Colonic mucosa (tissue), 4 donors: ENCODE results near the gene ZBTB33. TPM values are rescaled to one million over a fixed set of nuclear protein-coding genes. Genes with fewer than 3 reads are reported as not detected.

Experiments
- DNase-seq: peaks from one replicate; pipeline ENCODE4 v3.0.0-alpha.2; 2020
- H3K27ac ChIP-seq: fragments of 200-600 bp; one replicate; pipeline ENCODE4 v1.8.0; 2021
- H3K27me3 ChIP-seq: fragments of 200-600 bp; one replicate; pipeline ENCODE4 v1.8.0; 2021
- H3K36me3 ChIP-seq: fragments of 200-600 bp; one replicate; pipeline ENCODE4 v1.8.0; 2021
- H3K4me1 ChIP-seq: fragments of 200-600 bp; one replicate; pipeline ENCODE4 v1.8.0; 2021; ENCODE audit warnings: mild to moderate bottlenecking
- H3K4me3 ChIP-seq: fragments of 200-600 bp; one replicate; pipeline ENCODE4 v1.8.0; 2021
- H3K9ac ChIP-seq, 2 donors: one replicate each; pipeline ENCODE4 v1.7.0; 2013; ENCODE audit warnings: control low read depth in 2 of 2, low read depth in 2 of 2, low read length in 2 of 2
- H3K9me3 ChIP-seq: fragments of 200-600 bp; one replicate; pipeline ENCODE4 v1.8.0; 2021
- CTCF ChIP-seq: fragments of 200-600 bp; IDR thresholded peaks from one replicate; pipeline ENCODE4 v1.8.0; 2022; ENCODE audit warnings: antibody characterized with exemption, mild to moderate bottlenecking
- intact Hi-C: fragments of 100-400 bp; cut with DNase I; formaldehyde crosslinking; loops from one replicate; pipeline ENCODE4 v1.14.1; 2022
- total RNA-seq, 2 donors: library from RNA; stranded (reverse); fragmentation: NEBNext Ultra II Directional in 1 of 2; extraction: Animal tissue kit (Norgen Biotek cat#: 25700) in 1 of 2; gene quantifications; one replicate each; pipeline ENCODE4 v1.2.1, GENCODE V29; 2021
- donor health status: healthy.
- donor health status: DM: no; HTN: no; CAD: no.
- donor health status: DM: no; HTN: no; CAD: no.

Gene ZBTB33
- total RNA-seq, 2 donors from 2014 or later: 11.3 to 13.6 TPM

GRCh38 chrX:120251471-120252011 lies 929 bp downstream of the ZBTB33 start:
- no peaks in the 10 kb centered on the region for H3K27me3 ChIP-seq
- no peak for TF ChIP-seq CTCF
- H3K4me1 ChIP-seq: no peaks in the 10 kb centered on the region
- H3K36me3 ChIP-seq: no peaks in the 10 kb centered on the region
- H3K9me3 ChIP-seq: no peaks in the 10 kb centered on the region
- peak overlapping the region; percentile 53 for H3K4me3 ChIP-seq
- intact Hi-C loops: no loop called here
- DNase-seq: peak; percentile 42
- peak overlapping the region; percentile 76 to 80 for H3K9ac ChIP-seq
- peak overlapping the region; percentile 81 for H3K27ac ChIP-seq

GRCh38 chrX:120253784-120254183 lies 3.2 kb downstream of the ZBTB33 start:
- Histone ChIP-seq H3K27me3 (no peaks in the 10 kb centered on the region), H3K36me3 (no peaks in the 10 kb centered on the region), H3K4me3 (no peak overlapping the region), H3K9me3 (no peaks in the 10 kb centered on the region), H3K4me1 (no peaks in the 10 kb centered on the region), H3K9ac (no peak overlapping the region), H3K27ac (no peak overlapping the region)
- TF ChIP-seq CTCF: no peak
- DNase-seq: no peak
- intact Hi-C loops: no loop called here

- no peak overlapping the region for H3K9ac ChIP-seq
These were observed 9.8 kb downstream of the ZBTB33 start for GRCh38 chrX:120260369-120260768.

GRCh38 chrX:120262859-120263708 lies 12.5 kb downstream of the ZBTB33 start:
- no peak for DNase-seq
- TF ChIP-seq CTCF: no peak

More at GRCh38 chrX:120260369-120260768, 9.8 kb downstream of the ZBTB33 start:
- no peaks in the 10 kb centered on the region for H3K36me3 ChIP-seq
- no peak for TF ChIP-seq CTCF
- no peak overlapping the region for H3K4me3 ChIP-seq
- H3K27me3 ChIP-seq: no peaks in the 10 kb centered on the region
- H3K27ac ChIP-seq: no peak overlapping the region
- DNase-seq: no peak
- intact Hi-C loops: no loop called here
- no peaks in the 10 kb centered on the region for H3K9me3 ChIP-seq
- no peaks in the 10 kb centered on the region for H3K4me1 ChIP-seq

GRCh38 chrX:120264341-120264740 lies 13.7 kb downstream of the ZBTB33 start:
- no peak overlapping the region for H3K9ac ChIP-seq
- H3K27ac ChIP-seq: no peak overlapping the region
- H3K36me3 ChIP-seq: no peaks in the 10 kb centered on the region
- no peak for TF ChIP-seq CTCF
- DNase-seq: no peak
- intact Hi-C loops: no loop called here
- H3K9me3 ChIP-seq: no peaks in the 10 kb centered on the region
- no peaks in the 10 kb centered on the region for H3K27me3 ChIP-seq
- no peaks in the 10 kb centered on the region for H3K4me1 ChIP-seq
- no peak overlapping the region for H3K4me3 ChIP-seq

More at GRCh38 chrX:120262859-120263708, 12.5 kb downstream of the ZBTB33 start:
- intact Hi-C loops: no loop called here
- no peak overlapping the region for H3K4me3 ChIP-seq
- no peaks in the 10 kb centered on the region for H3K36me3 ChIP-seq
- no peaks in the 10 kb centered on the region for H3K27me3 ChIP-seq
- H3K4me1 ChIP-seq: no peaks in the 10 kb centered on the region
- H3K9me3 ChIP-seq: no peaks in the 10 kb centered on the region
- no peak overlapping the region for H3K9ac ChIP-seq
- H3K27ac ChIP-seq: no peak overlapping the region
